COR-L47 (cell line): ENCODE data around the gene ATOX1.
"Not testable (repeated sequence)": the region's sequence is repeated elsewhere in the genome, so short reads cannot be mapped to it uniquely, and the experiment has no call there.

Experiments
- DNase-seq: peaks from one replicate; lab custom pipeline; 2025; lab: John Stamatoyannopoulos, UW

Gene ATOX1

GRCh38 chr5:151758430-151759241 lies at the start of gene ATOX1:
Gene ATOX1 (minus strand): TSS chr5:151758631. CDS start chr5:151758551, 80 bp downstream.
- DNase-seq = peak; percentile 88

GRCh38 chr5:151805414-151806223 lies 47.2 kb upstream of the ATOX1 start:
- no peak for DNase-seq

GRCh38 chr5:151800532-151800931 lies 42.1 kb upstream of the ATOX1 start:
- no peak for DNase-seq

- DNase-seq = no peak
Observed at GRCh38 chr5:151799407-151799806, 41.0 kb upstream of the ATOX1 start.

GRCh38 chr5:151798674-151799073 lies 40.2 kb upstream of the ATOX1 start:
- no peak for DNase-seq

- DNase-seq = no peak
Observed at GRCh38 chr5:151795426-151795825, 37.0 kb upstream of the ATOX1 start.

GRCh38 chr5:151793358-151793757 lies 34.9 kb upstream of the ATOX1 start:
- DNase-seq = no peak

- DNase-seq = no peak
Observed at GRCh38 chr5:151787817-151788216, 29.4 kb upstream of the ATOX1 start.

- no peak for DNase-seq
Observed at GRCh38 chr5:151786468-151786867, 28.0 kb upstream of the ATOX1 start.

- DNase-seq = no peak
Observed at GRCh38 chr5:151784141-151784540, 25.7 kb upstream of the ATOX1 start.

GRCh38 chr5:151783664-151784063 lies 25.2 kb upstream of the ATOX1 start:
- DNase-seq = not testable (repeated sequence)

- DNase-seq = no peak
Observed at GRCh38 chr5:151781201-151781600, 22.8 kb upstream of the ATOX1 start.

GRCh38 chr5:151780348-151780747 lies 21.9 kb upstream of the ATOX1 start:
- DNase-seq = no peak

GRCh38 chr5:151779531-151780125 lies 21.2 kb upstream of the ATOX1 start:
- no peak for DNase-seq

- no peak for DNase-seq
Observed at GRCh38 chr5:151775025-151775606, 16.7 kb upstream of the ATOX1 start.

GRCh38 chr5:151773951-151774350 lies 15.5 kb upstream of the ATOX1 start:
- no peak for DNase-seq

GRCh38 chr5:151772846-151773561 lies 14.6 kb upstream of the ATOX1 start:
- no peak for DNase-seq

GRCh38 chr5:151772029-151772845 lies 13.8 kb upstream of the ATOX1 start:
- no peak for DNase-seq

- DNase-seq = peak; percentile 100
Observed at GRCh38 chr5:151771259-151772028, 13.0 kb upstream of the ATOX1 start, which contains the start of gene G3BP1. Gene G3BP1 (plus strand): TSS chr5:151771954. CDS start chr5:151786621, 14,667 bp downstream.
